Skeletal muscle tissue (tissue), 4 donors: ENCODE data around the gene SLC23A3. TPM values are rescaled to one million over a fixed set of nuclear protein-coding genes. Genes with fewer than 3 reads are reported as not detected.

Experiments used
- H3K27ac ChIP-seq: one replicate; pipeline ENCODE4 v1.7.0; 2013; ENCODE audit warnings: mild to moderate bottlenecking, low read depth, low read length, inconsistent platforms
- H3K27me3 ChIP-seq, 3 donors: one replicate each; pipeline ENCODE4 v1.7.0; 2013; ENCODE audit warnings: low read length in 3 of 3; ENCODE audit not compliant: control insufficient read depth in 3 of 3, insufficient read depth in 3 of 3
- H3K36me3 ChIP-seq, 3 donors: one replicate each; pipeline ENCODE4 v1.7.0; 2013; ENCODE audit warnings: low read length in 3 of 3; ENCODE audit not compliant: control insufficient read depth in 3 of 3, insufficient read depth in 3 of 3
- H3K4me1 ChIP-seq, 3 donors: one replicate each; pipeline ENCODE4 v1.7.0; 2013; ENCODE audit warnings: low read length in 3 of 3, mild to moderate bottlenecking in 3 of 3; ENCODE audit not compliant: control insufficient read depth in 3 of 3, insufficient read depth in 3 of 3
- H3K4me3 ChIP-seq, 3 donors: one replicate each; pipeline ENCODE4 v1.7.0; 2013; ENCODE audit warnings: low read length in 3 of 3
- H3K9ac ChIP-seq, 3 donors: one replicate each; pipeline ENCODE4 v1.7.0; 2013; ENCODE audit warnings: low read length in 3 of 3, mild to moderate bottlenecking in 3 of 3, moderate library complexity in 2 of 3, low read depth in 1 of 3
- H3K9me3 ChIP-seq, 3 donors: one replicate each; pipeline ENCODE4 v1.7.0; 2013; ENCODE audit warnings: low read length in 3 of 3; ENCODE audit not compliant: control insufficient read depth in 3 of 3
- total RNA-seq: library from RNA; depleted of rRNA; stranded (reverse); fragments of >200 nt; gene quantifications from one replicate; pipeline ENCODE4 v1.2.3, GENCODE V29; 2014
- donor health status: Osteomylitis.

The SLC23A3 gene
- total RNA-seq, 1 donor from 2014 or later = 0.52 TPM

DNA sequence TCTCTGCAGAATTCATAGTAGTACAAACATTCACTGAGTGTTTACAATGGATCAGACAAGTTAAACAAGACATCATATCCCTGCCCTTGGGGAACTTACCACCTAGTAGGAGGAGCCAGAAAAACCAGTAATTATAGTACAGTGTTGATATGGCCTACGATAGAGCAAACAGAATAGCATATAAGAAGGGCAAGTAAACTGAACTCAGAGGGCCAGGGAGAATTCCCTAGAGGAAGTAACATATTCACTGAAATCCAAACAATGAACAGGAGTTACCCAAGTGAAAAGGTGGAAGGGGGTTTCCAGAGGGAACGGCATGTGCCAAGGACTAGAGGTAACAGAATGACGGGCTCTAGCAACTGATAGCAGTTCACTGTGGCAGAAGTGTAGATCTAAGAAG, 43.3 kb downstream of the SLC23A3 start:
- H3K27me3 ChIP-seq = no peaks in the 10 kb centered on the region
- no peaks in the 10 kb centered on the region for H3K36me3 ChIP-seq
- no peak overlapping the region for H3K4me3 ChIP-seq
- peaks cover 0 to 7% (median 7%) of the 10 kb centered on the region in 3 donors for H3K4me1 ChIP-seq
- no peak overlapping the region for H3K9ac ChIP-seq
- H3K9me3 ChIP-seq = no peaks in the 10 kb centered on the region
- H3K27ac ChIP-seq = no peak overlapping the region

DNA sequence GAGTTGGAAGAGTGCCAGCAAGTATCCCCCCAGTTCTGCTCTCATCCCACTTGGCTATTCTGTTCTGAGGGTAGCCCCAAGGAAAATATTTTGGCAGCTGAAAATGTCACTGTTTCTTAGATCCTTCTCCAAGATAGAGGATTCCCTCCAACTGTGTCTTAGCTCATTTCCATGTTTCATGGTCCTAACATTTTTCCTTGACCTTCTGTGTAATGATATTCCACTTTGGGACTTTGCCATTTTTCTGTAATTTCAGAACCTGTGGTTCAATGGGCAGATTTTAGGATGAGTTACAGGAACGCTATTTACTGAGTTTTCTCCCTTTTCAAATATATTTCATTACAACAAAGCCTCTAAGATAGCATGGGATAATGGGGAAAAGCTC, 44.0 kb downstream of the SLC23A3 start:
- no peak overlapping the region for H3K4me3 ChIP-seq
- H3K27ac ChIP-seq = no peak overlapping the region
- H3K9me3 ChIP-seq = no peaks in the 10 kb centered on the region
- H3K9ac ChIP-seq = no peak overlapping the region
- H3K36me3 ChIP-seq = no peaks in the 10 kb centered on the region
- peaks cover 0 to 7% (median 7%) of the 10 kb centered on the region in 3 donors for H3K4me1 ChIP-seq
- no peaks in the 10 kb centered on the region for H3K27me3 ChIP-seq

DNA sequence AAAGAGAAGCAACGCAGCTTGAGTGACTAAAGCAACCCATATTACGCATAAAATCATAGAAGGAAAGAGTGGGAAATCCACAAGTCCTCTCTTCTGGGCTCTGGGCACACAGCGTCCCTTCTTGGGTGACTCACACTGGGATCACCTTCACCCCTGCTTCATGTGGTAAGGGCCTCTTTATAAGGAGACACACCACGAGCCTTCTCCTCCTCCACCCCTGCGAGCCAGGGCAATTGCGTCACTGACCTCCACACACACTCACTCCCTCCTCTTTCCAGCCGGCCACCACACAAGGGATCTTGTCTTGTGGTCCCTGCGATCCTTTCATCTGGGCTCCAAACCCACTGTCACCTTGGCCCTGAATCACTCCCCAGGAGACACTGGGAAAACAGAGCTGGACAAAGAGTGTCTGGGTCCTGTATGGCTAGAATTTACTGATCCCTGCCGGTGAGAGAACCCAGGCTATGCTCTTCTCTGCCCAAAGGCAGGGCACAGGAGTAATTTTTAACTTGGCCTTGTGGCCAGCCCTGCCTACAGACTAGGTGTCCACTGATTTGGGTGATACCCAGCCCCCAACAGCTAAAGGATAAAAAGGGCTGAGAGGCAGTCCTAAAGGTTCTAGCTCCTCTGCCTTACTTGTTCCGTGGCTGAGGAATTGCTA, 44.5 kb downstream of the SLC23A3 start:
- H3K9ac ChIP-seq = peak overlapping the region in 1 of 3 donors; percentile 27
- H3K9me3 ChIP-seq = no peaks in the 10 kb centered on the region
- H3K4me1 ChIP-seq = peaks cover 0 to 7% (median 7%) of the 10 kb centered on the region in 3 donors
- no peaks in the 10 kb centered on the region for H3K27me3 ChIP-seq
- H3K4me3 ChIP-seq = no peak overlapping the region
- H3K27ac ChIP-seq = no peak overlapping the region
- H3K36me3 ChIP-seq = no peaks in the 10 kb centered on the region

DNA sequence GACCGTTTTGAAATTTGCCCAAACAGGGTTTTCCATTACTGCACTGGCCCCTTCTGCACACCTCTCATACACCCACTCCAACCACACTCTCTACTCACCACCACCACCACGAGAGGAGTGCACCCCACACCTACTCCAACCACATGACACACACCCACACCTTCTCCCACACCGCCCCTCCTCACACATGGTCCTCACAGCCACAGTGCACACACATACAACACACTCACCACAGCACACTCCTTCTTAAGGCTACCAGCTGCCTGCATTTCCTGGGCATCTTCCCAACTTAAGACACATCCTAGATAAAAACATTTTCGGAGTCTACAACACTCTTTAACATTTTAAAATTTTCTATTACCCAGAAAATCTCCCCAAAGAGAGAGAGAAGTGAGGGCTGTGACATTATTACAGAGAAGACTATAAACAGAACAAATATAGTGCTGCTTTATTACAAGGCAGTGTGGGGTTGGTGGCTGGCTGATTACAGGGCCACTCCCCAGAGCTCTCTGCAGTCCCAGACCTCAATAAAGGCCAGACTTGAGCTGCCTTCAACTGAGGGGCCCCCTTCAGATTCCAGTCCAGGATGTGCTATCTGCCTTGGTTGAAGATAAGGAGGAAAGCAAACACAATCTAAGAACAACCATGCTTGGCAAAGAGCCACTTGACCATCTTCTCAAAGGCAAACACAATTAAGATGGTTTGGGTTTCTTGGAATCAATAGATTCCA, 45.3 kb downstream of the SLC23A3 start:
- Histone ChIP-seq H3K9ac (no peak overlapping the region), H3K36me3 (no peaks in the 10 kb centered on the region), H3K4me1 (peaks cover 0 to 7% (median 7%) of the 10 kb centered on the region in 3 donors), H3K4me3 (no peak overlapping the region), H3K27me3 (no peaks in the 10 kb centered on the region), H3K9me3 (no peaks in the 10 kb centered on the region), H3K27ac (no peak overlapping the region)

DNA sequence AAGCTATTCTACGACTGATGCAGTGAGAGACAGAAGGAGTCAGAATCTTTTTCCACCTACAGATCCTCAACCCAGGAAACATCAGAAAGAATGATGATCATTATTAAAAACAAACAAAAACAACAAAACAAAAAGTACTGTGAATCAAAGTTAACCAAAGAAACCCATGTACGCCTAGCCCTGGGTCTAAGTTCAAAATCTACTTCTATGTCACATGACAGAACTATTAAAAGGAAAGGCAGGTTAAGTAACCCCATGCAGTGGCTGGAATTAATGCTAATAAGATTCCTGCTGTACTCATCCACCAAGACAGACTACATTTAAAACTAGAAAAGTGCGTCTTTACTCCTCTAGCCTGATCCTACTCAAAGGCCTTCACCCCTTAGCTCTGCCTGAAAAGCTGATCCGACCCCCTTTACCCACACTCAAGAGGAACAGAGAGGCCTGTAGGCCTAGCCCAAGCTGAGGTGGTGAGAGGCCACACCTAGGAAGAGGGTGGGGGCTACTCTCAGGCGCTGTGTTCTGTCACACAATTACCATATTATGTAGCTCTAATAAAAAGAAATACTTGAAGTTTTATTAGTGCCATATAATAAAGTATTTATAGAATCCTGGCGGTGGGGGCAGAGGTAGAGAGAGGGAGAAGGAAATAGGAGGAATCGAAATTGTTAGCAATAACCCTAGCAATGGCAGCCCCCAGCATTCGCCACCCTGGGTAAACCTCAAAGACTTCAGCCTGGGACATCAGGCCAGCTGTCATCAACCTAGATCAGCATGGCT, 46.3 kb downstream of the SLC23A3 start:
- peaks cover 0 to 10% (median 7%) of the 10 kb centered on the region in 3 donors for H3K4me1 ChIP-seq
- H3K27me3 ChIP-seq = no peaks in the 10 kb centered on the region
- H3K27ac ChIP-seq = no peak overlapping the region
- H3K9me3 ChIP-seq = no peaks in the 10 kb centered on the region
- no peak overlapping the region for H3K4me3 ChIP-seq
- H3K36me3 ChIP-seq = no peaks in the 10 kb centered on the region
- H3K9ac ChIP-seq = no peak overlapping the region

DNA sequence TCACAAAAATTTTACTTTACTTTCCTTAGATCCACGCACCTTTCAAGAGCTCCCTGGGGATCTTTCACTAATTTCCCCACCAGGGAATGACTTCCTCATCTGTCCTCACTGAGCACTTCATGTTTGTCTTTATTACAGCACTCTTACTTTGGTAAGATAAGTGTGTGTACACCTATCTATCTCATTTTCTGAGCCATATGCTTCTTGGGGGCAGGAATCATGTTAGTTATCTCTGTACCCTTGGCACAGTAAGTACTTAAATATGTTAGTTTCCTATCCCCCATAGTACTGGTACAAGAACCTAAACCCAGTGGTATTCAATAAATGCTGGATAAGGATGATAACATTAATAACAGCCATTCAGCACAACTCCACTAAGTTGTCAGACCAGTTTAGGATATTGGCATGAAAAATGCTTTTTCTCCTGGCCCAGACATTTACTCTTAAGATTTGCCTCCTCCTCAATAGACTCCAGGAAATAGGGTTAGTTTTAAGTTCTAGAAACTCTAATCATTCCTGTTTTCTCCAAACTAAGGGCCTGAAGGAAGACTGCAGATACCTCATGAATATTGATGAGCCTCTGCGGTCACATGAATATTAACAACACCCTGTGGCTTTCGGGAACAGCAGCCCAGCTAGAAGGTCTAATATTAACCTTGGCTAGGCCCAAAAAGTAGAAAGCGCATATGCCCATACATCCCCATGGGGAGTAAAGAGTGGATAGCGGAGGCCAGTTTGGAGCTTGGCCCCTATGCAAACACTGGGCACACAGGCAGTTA, 47.4 kb downstream of the SLC23A3 start:
- H3K4me1 ChIP-seq = peaks cover 0 to 10% (median 7%) of the 10 kb centered on the region in 3 donors
- H3K27me3 ChIP-seq = no peaks in the 10 kb centered on the region
- no peak overlapping the region for H3K9ac ChIP-seq
- H3K9me3 ChIP-seq = no peaks in the 10 kb centered on the region
- H3K27ac ChIP-seq = no peak overlapping the region
- H3K4me3 ChIP-seq = no peak overlapping the region
- no peaks in the 10 kb centered on the region for H3K36me3 ChIP-seq

DNA sequence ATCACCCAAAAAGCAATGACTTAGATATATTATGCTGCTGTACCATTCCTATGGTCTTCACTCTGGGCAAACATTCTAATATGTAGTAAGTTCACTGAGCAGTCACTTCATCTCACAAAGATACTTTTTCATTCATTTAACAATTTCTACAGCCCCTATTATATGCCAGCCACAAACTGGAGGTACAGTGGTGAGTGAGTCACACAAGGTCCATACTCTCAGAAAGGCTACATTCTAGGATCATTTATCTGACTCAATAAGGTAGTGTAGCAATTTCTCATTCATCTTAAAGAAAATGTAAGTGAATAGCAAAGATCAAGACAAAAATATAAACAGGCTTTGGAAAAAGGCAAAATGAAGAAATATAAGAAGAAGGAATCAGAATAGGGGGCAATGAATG, 49.7 kb downstream of the SLC23A3 start:
- Histone ChIP-seq H3K4me1 (peaks cover 0 to 4% (median under 1%) of the 10 kb centered on the region in 3 donors), H3K4me3 (no peak overlapping the region), H3K36me3 (no peaks in the 10 kb centered on the region), H3K27me3 (no peaks in the 10 kb centered on the region), H3K27ac (no peak overlapping the region), H3K9me3 (no peaks in the 10 kb centered on the region), H3K9ac (no peak overlapping the region)

DNA sequence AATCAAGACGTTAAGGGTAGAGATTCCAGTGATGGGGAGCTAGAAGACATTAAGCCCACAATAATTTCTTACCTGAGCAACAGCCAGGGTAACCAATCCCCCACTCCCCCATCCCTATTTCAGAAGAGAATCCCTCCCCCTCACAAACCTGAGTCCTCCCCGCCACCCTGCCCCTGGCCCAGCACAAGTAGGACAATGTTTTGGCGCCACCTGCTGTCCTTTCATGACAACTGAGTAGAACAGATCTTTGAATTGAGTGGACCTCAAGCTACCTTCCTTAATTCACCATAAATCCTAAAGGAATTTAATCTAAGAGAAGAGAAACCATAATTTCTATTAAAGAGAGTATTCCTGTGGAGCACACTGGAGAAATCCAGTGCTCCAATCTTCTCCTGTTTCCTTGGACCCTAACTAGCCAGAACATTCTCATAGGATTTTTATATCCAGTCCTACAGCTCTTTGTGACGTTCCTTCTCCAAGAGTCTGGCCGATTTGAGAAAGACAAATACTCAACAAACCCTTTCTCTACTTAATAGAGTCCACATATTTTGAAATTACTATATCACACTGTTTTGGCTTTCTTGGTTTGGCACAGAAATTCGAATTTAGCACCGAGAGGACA, 50.3 kb downstream of the SLC23A3 start:
- H3K9ac ChIP-seq = no peak overlapping the region
- no peak overlapping the region for H3K4me3 ChIP-seq
- H3K9me3 ChIP-seq = no peaks in the 10 kb centered on the region
- H3K27ac ChIP-seq = no peak overlapping the region
- H3K27me3 ChIP-seq = no peaks in the 10 kb centered on the region
- H3K4me1 ChIP-seq = peaks cover 0 to 3% (median 0%) of the 10 kb centered on the region in 3 donors
- no peaks in the 10 kb centered on the region for H3K36me3 ChIP-seq

DNA sequence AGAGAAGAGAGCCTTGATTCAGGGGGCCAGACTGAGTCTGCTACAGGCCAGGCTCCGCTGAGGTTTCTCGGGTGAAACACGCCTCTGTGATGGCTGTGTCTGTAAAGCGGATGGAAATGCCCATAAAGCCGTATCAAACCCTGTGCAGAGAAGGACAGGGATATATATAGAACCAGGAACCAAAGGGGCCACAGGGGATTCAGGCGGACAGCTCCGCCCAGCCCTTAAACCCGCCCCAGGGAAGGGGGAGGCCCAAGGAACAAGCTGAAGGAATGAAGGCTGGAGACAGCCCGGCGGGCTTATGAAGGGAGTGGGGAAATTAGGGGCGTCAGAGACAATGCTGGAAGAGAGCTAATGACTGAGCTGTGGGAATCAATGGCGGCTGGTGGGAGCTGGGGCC, 51.3 kb downstream of the SLC23A3 start:
- Histone ChIP-seq H3K9me3 (no peaks in the 10 kb centered on the region), H3K27ac (no peak overlapping the region), H3K4me1 (peaks cover 0 to 3% (median 0%) of the 10 kb centered on the region in 3 donors), H3K36me3 (no peaks in the 10 kb centered on the region), H3K27me3 (no peaks in the 10 kb centered on the region), H3K9ac (no peak overlapping the region), H3K4me3 (no peak overlapping the region)
